Testis (tissue), 3 donors: ENCODE data around the gene ABI3BP. TPM values are rescaled to one million over a fixed set of nuclear protein-coding genes. Genes with fewer than 3 reads are reported as not detected.

ENCODE experiments used
- DNase-seq: peaks from one replicate; pipeline ENCODE4 v3.0.0-alpha.2; 2019
- H3K27ac ChIP-seq, 2 donors: fragments of 200-600 bp; sonication (generic); one replicate each; pipeline ENCODE4 v1.5.1; 2019
- H3K27me3 ChIP-seq: fragments of 200-600 bp; sonication (generic); one replicate; pipeline ENCODE4 v1.5.1; 2019
- H3K36me3 ChIP-seq: fragments of 200-600 bp; sonication (generic); one replicate; pipeline ENCODE4 v1.5.1; 2017; ENCODE audit warnings: low read depth; ENCODE audit errors: missing control alignments
- H3K4me1 ChIP-seq: fragments of 200-600 bp; sonication (generic); one replicate; pipeline ENCODE4 v1.5.1; 2019
- H3K4me3 ChIP-seq, 2 donors: fragments of 200-600 bp; sonication (generic); one replicate each; pipeline ENCODE4 v1.5.1; 2017 to 2019
- H3K9me3 ChIP-seq: fragments of 200-600 bp; sonication (generic); one replicate; pipeline ENCODE4 v1.5.1; 2017
- CTCF ChIP-seq, 3 experiments: fragments of 450-650 bp in 2 of 3; fragments of 200-600 bp in 1 of 3; sonication (generic) in 1 of 3; IDR thresholded peaks; one replicate each; pipeline ENCODE4 v1.5.1; 2016 to 2019; ENCODE audit warnings: antibody characterized with exemption in 3 of 3, mild to moderate bottlenecking in 2 of 3, moderate library complexity in 1 of 3
- POLR2A ChIP-seq: fragments of 450-650 bp; IDR thresholded peaks from one replicate; pipeline ENCODE4 v1.6.1; 2017; ENCODE audit warnings: antibody characterized with exemption, mild to moderate bottlenecking, moderate library complexity
- WGBS, 2 donors: methylation state at CpG; one replicate each; pipeline ENCODE4 v1.1.5; 2018; 5-methylcytosine and 5-hydroxymethylcytosine counted together
- intact Hi-C: fragments of 100-400 bp; cut with DNase I; formaldehyde crosslinking; loops from one replicate; pipeline ENCODE4 v1.15.1; 2023; ENCODE audit warnings: low total_unique reads
- polyA plus RNA-seq: library from polyadenylated mRNA; stranded (reverse); fragments of 350-450 nt; fragmentation: Illumina TruSeq; extraction: RNeasy Lipid Tissue Mini Kit (QIAGEN cat#74804); gene quantifications from one replicate; pipeline ENCODE4 v1.2.3, GENCODE V29; 2014; ENCODE audit warnings: low read depth, low replicate concordance; ENCODE audit not compliant: insufficient read depth
- total RNA-seq, 2 donors: library from RNA; depleted of rRNA; stranded (reverse); fragments of >200 nt; gene quantifications; one replicate each; pipeline ENCODE4 v1.2.3, GENCODE V29; 2016

Gene ABI3BP
- total and polyA plus RNA-seq, 3 donors from 2014 or later: 8.7 to 58.2 (median 25.0) TPM

GRCh38 chr3:100708644-100708988 is 284.6 kb downstream of the ABI3BP start:
- H3K4me3 ChIP-seq: peak overlapping the region; percentile 82 to 99
- H3K9me3 ChIP-seq: no peaks in the 10 kb centered on the region
- H3K36me3 ChIP-seq: no peaks in the 10 kb centered on the region
- WGBS, 2 donors: 64 to 84% methylated on average over 3 of the region's 3 CpGs
- peaks cover 11% of the 10 kb centered on the region for H3K4me1 ChIP-seq
- no peak for DNase-seq
- no peaks in the 10 kb centered on the region for H3K27me3 ChIP-seq
- no peak for TF ChIP-seq CTCF (IDR thresholded peaks at IDR 0.05)
- TF ChIP-seq POLR2A: no peak
- intact Hi-C loops: no loop called here
- peak overlapping the region; percentile 99 for H3K27ac ChIP-seq

GRCh38 chr3:100706365-100706764 is 286.9 kb downstream of the ABI3BP start:
- no peak overlapping the region for H3K27ac ChIP-seq
- no peaks in the 10 kb centered on the region for H3K36me3 ChIP-seq
- H3K27me3 ChIP-seq: no peaks in the 10 kb centered on the region
- intact Hi-C loops: no loop called here
- WGBS, 2 donors: 73 to 78% methylated on average over 3 of the region's 3 CpGs
- H3K9me3 ChIP-seq: no peaks in the 10 kb centered on the region
- H3K4me1 ChIP-seq: peaks cover under 1% of the 10 kb centered on the region
- no peak for DNase-seq
- no peak overlapping the region for H3K4me3 ChIP-seq
- TF ChIP-seq CTCF (IDR thresholded peaks at IDR 0.05) (no peak), POLR2A (no peak)

GRCh38 chr3:100703865-100704264 is 289.4 kb downstream of the ABI3BP start:
- Histone ChIP-seq H3K4me1 (no peaks in the 10 kb centered on the region), H3K4me3 (no peak overlapping the region), H3K27ac (no peak overlapping the region), H3K27me3 (no peaks in the 10 kb centered on the region), H3K36me3 (no peaks in the 10 kb centered on the region), H3K9me3 (no peaks in the 10 kb centered on the region)
- intact Hi-C loops: no loop called here
- TF ChIP-seq POLR2A (no peak), CTCF (IDR thresholded peaks at IDR 0.05) (no peak)
- WGBS, 2 donors: 69 to 72% methylated on average over 4 of the region's 4 CpGs
- no peak for DNase-seq

GRCh38 chr3:100702980-100703345 is 290.3 kb downstream of the ABI3BP start:
- TF ChIP-seq CTCF (IDR thresholded peaks at IDR 0.05) (no peak), POLR2A (no peak)
- Histone ChIP-seq H3K4me3 (no peak overlapping the region), H3K4me1 (no peaks in the 10 kb centered on the region), H3K27ac (no peak overlapping the region), H3K27me3 (no peaks in the 10 kb centered on the region), H3K36me3 (no peaks in the 10 kb centered on the region), H3K9me3 (no peaks in the 10 kb centered on the region)
- DNase-seq: no peak
- intact Hi-C loops: no loop called here
- WGBS, 2 donors: 72 to 76% methylated on average over 5 of the region's 5 CpGs

- no peak for DNase-seq
- intact Hi-C loops: no loop called here
- 85 to 88% methylated on average over 4 of the region's 4 CpGs for WGBS, 2 donors
- no peaks in the 10 kb centered on the region for H3K36me3 ChIP-seq
- no peaks in the 10 kb centered on the region for H3K27me3 ChIP-seq
- no peak overlapping the region for H3K27ac ChIP-seq
- TF ChIP-seq POLR2A (no peak), CTCF (IDR thresholded peaks at IDR 0.05) (no peak)
- H3K4me3 ChIP-seq: no peak overlapping the region
- H3K9me3 ChIP-seq: no peaks in the 10 kb centered on the region
- H3K4me1 ChIP-seq: no peaks in the 10 kb centered on the region
Observed at GRCh38 chr3:100702082-100702979, 290.9 kb downstream of the ABI3BP start.
